ENCODE data around the gene CNDP1.

GRCh38 chr18:74526488-74526887, 7.8 kb upstream of the CNDP1 start:
- TF ChIP-seq EZH2 (IDR thresholded peaks at IDR 0.05), result no peak
- TF ChIP-seq POLR2AphosphoS5 (IDR thresholded peaks at IDR 0.05; ENCODE audit: borderline replicate concordance, low read depth, low read length), result no peak

Data from SK-N-MC (cell line).